CD4-positive, alpha-beta T cell treated with Interleukin-15 for 4 hours (primary cell): Measurements from ENCODE around the gene PPP2R2B.

ENCODE experiments used
- DNase-seq: peaks from one replicate; pipeline ENCODE4 v3.0.0-alpha.2; 2020; ENCODE audit warnings: low spot score

The PPP2R2B gene

DNA sequence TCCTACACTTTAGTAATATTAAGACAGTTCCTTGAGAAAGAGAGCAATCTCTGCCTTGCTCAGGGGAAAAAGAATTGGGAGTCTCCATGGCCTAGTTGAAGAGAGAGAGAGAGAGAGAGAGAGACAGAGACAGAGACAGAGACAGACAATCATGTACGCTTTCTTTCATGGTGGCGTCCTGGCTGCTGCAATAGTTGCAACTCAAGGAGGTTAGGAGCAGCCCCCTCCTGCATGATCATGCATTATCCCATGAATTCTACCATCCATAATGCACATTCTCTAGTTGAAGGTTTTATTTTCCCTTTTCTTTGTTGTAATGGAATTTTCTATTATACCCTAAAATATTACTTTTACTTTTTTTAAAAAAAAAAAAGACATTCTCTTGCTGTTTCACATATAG, 50.7 kb downstream of the PPP2R2B start:
- DNase-seq = no peak

DNA sequence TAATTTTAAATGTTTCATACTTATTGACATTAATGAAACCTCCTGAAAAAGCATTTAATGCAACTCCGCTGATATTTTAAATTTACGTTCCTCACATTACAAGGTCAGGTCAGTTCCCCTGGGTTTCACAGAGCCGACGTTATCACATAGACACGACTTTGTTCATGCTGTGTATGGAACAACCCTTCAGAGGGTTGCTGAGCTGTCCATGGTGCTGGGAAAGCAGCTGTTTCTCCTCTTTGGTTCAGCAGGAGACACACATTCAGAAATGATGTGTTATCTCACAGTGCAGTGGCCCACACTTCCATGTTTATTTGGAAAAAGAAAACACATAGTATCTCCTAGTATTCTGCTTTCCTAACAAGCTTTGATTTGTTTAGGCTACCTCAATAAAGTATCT, 53.5 kb downstream of the PPP2R2B start:
- no peak for DNase-seq

DNA sequence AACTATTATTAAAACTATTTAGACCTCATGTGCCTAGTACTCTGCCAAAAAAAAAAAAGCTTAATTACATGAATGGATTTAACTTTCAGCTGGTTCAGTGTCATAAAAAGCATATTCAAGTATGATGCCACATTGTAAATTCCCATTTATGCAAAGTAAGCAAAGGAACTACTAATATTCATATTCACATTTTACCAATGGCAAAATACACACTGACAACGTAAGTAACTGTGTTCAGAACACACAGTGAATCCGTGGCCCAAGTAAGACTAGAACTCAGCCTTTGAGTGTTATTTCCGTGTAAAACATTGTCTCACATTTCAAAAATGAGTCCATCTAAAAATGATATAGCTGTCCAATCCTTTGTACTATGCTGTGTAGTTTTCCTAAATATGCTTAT, 56.8 kb downstream of the PPP2R2B start:
- no peak for DNase-seq

DNA sequence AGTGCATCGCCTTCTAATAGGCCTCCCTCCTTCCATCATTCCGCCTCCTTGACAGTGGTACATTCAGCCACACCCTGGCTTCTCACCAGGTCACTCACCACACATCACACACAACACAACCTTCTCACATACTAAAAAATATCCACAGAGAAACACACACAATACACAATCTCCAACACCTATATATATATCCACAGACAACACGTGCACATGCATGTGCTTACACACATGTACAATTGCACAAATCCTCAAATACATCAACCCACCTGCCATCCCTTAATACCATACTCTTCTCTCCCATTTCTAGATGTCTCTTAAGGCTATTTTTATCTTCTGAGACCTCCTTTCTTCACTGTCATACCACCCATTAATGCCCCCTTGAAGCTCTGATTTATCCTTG, 57.6 kb downstream of the PPP2R2B start:
- DNase-seq = no peak

DNA sequence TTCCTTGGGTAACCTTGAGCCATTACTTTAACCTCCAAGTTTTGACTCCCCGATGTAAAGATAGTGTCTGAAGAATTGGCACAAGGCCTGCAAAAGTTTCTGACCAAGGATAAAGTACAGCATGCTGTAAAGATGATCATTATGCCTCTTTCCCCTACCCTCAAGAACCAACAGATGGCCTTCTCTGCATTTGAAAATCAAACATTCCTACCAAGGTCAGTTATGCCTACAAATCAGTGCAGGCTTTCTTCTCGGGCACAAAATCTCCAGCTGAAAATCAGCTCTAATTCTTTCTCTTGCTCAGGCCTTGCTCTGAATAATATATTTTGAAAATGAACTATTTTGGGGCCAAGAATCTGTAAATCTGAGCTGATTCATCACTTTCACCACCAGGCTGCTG, 59.7 kb downstream of the PPP2R2B start:
- DNase-seq = no peak

DNA sequence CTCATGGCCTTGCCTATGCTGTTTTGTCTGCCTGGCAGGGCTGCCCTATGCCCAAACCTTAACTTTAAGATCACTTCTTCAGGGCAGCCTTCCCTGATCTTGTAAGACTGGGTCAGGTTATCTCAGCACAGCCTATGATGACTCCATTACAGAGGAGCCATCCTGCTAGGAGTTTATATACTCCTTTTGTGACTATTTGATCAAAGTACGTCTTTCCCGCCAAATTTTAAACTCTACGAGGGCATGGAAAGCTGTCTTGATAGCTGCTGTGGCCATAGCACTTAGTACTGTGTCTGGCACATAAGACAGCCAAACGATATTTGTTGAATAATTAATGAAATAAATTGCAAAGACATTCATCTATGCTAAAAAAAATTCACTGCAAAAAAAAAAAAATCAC, 60.6 kb downstream of the PPP2R2B start:
- DNase-seq = no peak

DNA sequence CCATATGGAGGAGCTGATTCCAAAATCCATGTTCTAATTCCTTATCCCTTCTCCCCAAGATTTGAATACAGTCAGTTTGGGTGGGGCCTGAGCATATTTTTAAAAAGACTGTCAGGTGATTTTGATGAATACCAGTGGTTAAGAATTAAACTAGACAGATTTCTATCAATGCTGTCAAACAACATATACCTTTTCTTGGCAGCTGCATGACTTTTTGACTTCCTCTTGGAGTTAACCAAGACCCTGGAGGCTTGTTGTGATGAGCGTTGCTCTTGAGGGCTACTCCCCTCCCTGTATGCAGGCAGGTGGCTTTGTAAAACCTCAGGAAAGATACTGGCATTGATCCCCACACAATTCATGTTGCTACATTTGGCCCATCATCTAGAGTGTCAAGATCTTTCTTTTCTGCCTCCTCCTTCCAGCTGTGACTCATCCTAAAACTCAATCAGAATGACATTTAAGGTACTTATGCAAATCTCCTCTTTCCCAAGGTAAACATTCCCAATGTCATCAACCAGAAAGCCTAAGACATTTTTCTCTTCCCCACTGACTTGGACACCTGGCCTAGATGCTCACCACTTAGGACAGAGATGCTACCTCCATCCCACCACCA, 61.7 kb downstream of the PPP2R2B start:
- DNase-seq = no peak

DNA sequence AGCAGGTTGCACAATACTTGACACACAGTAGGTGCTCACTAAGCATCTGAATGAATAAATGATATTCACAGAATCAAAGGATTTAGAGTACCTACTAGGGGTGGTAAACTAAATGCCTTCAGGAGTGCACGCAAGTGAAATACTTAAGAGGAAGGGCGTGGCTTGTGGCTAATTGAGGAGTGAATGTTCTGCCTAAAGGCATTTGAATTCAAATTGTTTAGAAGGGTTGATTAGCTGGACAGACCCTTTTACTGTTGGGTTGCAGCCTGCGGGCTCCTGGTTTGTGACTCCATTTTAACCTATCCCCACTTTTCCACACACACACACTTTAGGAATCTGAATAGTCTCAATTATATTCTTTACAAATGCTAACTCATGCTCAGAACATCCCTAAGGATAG, 63.1 kb downstream of the PPP2R2B start:
- DNase-seq = no peak

DNA sequence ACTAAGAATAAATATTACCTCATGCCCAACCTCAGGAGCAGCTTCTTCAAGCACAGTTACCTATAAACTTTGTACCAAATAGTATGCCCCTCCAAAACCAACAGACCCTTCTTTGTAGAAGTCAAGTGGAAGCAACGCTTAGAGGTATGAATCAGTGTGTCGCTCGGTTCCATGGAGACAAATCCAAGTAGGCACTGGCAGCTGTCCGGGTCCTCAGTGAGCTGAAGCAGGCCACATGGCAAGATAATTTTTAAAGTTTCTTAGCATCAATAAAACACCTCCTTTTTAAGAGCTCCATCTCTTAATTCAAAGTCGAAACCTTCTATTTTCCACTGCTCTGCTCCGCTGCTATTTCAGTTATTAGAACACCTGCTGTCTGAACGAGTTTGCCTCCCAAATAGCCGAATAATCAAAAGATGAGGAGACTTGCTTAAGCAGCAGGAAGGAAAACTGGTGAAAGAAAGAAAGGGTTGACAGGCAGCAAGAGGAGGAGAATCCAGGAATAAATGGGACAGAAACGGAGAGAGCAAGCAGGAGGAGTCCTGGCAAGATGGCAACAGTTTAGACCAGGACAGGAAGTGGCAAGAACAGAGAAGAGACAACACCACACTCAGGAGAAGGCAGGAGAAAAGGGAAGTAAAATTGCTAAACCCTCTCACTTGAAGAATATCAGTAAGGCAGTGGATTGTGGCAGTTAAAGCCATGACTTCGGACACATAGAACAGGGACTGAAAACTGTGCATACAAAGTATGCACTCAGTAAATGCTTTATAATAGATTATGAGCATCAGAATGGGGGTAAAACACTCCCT, 65.0 kb downstream of the PPP2R2B start:
- no peak for DNase-seq

DNA sequence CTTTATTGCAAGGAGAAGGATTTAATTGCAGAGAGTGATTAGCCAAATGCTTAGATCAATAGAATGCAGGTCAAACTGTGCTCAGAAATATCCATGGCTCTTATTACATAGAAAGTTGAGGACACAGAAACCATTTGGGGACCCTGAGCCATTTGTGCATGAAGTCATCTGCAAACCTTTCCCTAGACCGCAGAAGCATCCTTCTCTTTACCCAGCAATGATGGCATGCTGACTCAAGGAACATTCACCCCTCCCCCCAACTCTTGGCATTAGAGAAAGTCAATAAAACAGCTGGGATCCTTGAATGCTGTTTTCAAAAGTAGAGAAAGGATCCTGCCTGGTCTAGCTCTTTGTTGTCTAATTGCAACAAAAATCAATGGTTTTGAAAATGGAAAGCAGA, 73.5 kb downstream of the PPP2R2B start:
- no peak for DNase-seq

DNA sequence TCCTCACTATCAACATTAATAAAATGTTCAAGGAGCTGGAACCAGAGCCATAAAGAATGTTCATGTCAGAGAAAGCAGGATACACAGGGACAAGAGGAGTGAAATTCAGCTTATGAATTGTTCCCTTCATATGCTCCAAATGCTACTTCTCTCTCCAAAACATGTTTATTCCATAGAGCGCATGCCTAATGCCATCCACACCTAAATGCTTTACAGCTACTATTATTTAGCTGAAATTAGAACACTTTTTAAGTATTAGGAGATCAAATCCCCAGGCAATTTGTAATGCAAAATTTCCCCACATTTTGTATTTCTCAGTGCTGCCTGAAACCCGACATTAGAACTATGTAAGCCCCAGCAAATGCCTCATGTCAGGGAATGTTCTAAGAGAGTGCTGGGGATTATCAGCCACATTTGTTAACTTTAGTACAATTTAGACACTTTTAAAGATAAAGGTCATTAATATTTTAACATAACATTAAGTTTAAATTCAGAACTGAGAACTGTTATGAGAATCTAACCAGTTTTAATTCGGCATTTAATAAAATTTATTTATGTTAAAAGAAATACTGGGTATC, 75.5 kb downstream of the PPP2R2B start:
- no peak for DNase-seq

DNA sequence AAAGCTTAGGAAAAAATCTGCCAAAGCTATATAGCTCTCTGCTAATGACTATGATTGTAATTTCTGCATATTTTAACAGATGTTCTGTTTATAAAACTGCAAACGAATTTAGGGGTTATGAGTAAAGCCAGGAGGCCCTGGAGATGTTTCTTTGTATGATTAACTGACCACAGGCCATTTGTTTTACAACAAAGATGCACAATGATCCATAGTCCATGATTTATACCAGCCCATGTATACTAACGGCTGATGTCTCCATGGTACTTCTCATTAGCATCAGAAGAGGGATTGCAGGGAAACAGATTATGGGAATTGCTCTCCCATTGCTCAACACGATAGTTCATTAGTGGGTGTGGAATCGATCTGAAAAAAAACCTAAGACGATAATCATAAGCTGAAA, 78.9 kb downstream of the PPP2R2B start:
- no peak for DNase-seq

DNA sequence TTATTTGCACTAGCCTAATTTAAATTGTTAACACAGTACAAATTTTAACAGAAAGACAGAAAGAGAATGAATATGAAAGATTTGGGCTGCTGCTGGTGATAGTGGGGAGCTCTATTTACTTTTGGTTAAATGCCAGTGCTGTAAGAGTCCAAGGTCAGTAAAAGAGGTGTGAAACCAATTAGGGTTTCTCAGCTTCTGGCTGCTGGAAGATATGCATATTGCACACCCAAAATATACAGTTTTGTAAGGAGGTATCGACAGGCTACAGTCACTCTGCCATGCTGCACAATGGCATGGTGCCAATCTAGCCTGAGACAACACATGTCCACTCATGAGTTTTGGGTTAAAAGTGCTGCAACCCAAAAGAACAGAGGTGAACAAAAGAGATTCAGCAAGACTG, 79.3 kb downstream of the PPP2R2B start:
- DNase-seq = peak; percentile 7

DNA sequence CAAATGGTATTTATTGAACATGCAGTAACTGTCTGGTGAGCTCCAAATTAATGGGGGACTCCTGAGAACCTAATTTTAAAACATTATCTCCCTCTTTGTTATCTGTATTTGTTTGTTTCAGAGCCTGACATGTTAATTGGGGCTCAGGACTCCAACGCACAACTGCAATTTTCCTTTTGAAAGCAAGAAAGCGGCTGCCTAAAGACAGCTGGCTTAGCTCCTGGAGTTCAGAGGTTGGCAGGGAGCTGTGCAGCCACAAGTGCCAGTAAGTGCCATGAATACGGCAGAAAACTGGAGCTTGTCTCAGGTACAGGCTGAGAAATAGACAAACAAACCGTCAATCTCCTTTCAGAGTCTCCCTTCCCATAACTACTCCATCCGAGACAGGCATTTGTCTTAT, 80.9 kb downstream of the PPP2R2B start:
- no peak for DNase-seq

DNA sequence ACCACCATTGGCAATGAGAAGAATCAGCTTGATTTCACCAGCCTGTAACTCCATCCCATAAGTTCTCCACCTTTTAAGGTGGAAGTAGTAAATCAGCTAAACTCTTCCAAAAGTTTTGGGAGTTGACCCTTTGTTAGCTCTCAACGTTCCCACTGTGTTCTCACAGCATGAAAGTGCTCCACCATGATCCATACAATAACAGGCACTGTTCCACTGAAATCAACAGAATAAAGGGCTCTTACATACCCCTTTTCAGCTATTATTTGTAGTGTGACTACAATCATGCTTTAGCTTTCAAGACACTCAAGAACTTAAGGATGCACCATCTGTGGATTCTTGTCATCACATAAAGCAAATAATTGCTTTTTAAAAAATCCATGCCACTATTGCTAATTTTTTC, 81.6 kb downstream of the PPP2R2B start:
- no peak for DNase-seq

DNA sequence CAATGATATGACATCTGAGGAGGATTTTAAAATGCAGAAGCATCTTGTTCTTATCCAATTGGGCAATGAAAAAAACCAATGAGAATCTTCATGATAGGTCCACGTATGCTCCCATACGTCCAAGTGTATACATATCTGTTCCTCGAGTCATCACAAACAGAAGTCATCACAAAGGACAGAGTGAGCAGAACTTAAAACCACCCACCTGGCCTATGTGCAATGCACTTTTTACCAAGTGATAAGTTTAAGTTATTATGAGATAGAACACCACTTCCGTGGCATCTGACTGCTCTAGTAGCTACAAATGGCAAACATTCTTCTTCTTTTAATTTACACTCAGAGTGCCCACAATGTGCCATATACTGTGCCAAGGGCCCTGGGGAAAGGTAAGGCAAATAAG, 82.4 kb downstream of the PPP2R2B start:
- no peak for DNase-seq

DNA sequence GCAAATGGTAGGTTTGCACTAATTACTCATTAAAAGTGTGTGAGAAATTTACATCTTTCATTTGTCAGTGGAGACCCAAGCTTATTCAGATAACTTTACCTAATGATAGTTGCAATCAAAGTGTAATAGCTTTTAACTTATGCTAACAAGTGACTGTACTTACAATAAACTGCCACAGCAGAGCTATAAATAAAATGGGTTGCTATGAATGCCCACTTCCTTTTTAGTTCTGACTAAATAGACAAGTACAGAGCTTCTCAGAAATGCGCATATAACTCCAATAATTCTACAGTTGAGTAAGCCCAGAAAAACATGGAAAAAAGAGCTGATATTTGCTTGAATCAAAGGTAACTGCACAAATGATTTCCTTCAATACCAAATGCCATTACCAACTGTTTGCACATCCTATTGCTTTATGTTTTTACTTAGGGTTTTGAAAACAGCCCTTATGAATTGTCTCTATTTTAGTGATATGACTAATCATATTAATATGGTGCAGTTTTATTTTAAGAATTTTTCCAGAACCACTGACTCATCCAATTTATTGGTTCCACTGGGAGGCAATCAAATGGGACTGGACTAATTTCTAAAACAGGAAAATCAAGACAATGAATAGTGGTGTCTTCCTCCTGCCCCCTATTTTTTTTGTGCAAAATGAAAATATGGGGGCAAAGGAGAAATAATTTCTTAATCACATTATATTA, 84.1 kb downstream of the PPP2R2B start:
- peak; percentile 35 for DNase-seq

DNA sequence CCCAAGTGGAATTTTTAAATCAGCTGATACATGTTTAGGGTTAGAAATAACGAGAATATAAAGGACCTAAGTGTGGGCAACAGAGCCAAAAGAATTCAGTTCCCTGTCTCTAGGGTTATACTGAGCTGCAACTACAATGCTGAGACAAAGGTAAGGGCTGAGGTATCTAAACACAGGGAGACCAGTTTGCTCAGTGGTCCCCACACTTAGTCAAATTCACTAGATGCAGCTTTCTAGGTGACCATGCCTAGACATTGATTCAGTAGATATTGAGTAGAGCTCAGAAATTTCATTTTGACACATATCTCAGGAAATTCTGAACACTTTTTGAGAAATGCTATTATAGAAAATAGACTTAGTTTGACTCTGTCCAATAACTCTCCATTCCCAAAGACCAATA, 84.8 kb downstream of the PPP2R2B start:
- DNase-seq = no peak

DNA sequence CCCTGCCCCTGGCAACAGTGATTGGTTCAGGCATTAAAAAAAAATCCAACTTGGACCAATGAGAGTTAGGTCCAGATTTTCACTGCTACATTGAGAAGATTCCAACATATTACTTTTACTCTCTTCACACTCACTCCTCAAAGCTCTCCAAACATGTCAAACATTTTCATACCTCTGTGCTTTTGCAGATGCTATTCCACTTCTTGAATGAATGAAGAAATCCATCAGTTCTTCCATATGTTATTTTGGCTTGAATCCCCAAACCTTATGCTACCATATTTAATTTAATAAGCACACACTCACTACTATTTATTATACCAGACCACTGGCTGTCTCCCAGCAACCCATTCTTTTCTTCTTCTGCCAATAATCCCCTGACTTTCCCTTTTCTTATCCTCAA, 87.1 kb downstream of the PPP2R2B start:
- DNase-seq = no peak

DNA sequence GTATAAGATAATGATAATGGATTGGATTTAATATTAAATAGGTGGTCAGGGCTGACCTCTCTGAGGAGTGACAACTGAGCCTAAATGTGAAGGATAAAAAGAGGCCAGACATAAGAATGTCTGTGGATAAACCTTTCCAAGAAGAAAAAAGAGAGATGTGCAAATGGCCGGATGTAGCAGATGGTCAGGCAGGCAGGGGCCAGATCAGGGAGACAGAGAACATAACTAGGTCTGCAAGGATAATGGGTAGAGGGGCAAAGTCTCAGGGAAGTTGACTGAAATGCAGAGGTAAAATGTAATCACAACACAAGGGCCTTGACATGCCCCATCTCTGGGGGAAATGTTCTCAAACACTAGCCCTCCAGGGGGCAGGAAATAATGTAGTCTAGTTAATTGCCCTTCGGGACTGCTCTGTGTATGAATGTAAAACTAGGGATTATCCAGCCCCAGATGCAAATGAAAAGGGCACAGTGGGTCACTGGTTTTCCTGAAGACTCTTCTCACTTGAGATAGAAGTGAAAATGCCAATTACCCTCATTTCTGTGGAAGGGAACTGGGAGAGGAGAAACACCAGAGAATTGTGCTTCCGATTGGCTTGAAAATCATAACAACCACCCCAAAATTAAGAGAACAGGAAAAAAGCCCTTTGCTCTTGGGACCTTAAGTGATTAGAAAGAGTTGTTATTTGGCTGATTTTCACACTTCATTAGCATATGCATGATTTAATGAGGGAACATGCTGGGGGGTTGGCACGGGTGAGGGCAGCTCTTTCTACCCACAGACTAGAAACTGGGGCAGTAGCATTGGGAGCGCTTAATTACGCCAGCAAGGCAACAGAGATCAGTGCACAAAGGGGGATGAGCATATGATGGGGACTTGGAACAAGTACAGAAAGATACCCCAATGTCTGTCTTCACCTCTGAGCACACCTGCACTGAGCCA, 88.6 kb downstream of the PPP2R2B start:
- DNase-seq = no peak

DNA sequence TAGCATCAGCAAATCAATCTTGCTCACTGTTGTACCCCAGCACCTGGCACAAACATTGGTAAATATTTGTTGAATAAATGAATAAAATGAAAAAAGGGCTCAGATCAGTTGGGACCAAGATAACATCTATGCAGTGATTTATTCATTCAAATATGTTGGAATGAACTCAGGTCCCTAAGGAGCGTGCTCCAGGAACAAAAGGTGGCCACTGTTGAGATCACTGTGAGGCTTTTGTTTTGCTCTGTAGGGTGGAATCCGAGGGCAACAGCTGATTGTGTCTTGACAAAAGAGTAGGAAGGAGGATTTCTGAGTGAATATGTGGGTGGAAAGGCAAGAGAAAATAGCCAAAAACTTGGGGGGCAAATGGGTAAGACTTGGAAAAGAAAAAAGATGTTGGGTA, 89.7 kb downstream of the PPP2R2B start:
- no peak for DNase-seq

DNA sequence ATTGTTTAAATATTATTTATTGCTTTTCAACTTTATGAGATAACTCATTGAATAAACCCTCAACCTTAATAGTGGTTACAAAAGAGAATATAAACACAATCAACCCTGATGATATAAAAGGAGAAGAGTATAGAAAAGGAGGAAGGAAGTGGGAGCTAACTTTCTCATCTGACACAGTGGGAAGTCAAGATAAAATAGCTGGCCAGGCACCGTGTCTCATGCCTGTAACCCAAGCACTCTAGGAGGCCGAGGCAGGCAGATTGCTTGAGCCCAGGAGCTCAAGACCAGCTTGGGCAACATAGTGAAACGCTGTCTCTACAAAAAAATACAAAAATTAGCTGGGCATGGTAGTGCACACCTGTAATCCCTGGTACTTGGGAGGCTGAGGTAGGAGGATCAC, 93.5 kb downstream of the PPP2R2B start:
- DNase-seq = no peak
